ENCODE results near the gene PREB. TPM values are rescaled to one million over a fixed set of nuclear protein-coding genes. Genes with fewer than 3 reads are reported as not detected.

PREB gene
- total RNA-seq, 4 donors from 2014 or later = 39.9 to 64.7 (median 48.3) TPM

DNA sequence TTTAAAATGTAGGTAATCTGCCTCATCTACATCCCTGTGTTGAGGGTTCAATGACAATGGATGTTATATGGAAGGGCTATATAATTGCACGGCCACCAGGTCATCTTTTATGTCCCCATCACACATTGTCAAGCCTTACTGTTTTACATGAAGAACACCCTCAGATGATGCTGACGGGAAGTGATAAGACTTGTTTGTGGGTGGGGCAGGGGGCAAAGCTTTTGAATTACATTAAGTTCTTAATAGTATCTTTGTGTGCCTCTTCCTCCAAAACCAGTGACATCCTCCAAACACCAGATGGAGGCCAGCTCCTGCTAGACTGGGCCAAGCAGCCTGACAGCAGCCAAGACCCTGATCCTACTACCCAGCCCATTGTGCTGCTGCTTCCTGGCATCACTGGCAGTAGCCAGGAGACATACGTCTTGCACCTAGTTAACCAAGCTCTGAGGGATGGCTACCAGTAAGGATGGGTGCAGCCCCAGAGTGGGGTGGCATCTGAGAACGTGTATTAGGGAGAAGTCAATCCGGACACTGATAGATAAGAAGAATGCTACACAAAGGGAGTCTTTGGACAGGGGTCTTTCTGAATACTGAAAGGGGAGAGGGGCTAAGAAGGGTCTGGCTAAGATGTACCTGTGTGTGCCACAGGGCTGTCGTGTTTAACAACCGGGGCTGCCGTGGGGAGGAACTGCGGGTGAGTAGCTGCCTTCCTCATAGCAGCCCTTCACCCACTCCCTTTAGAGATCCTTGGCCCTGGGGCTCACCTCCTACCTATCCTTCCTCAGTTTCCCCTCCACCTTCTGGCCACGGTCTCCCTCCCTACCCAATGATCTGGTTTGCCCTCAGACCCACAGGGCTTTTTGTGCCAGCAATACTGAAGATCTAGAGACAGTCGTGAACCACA, 5.5 kb downstream of the PREB start:
- Histone ChIP-seq H3K36me3 (peaks cover 24 to 39% (median 34%) of the 10 kb centered on the region in 4 donors), H3K4me1 (peaks cover 11 to 24% (median 19%) of the 10 kb centered on the region in 4 donors), H3K9me3 (no peaks in the 10 kb centered on the region), H3K27me3 (no peaks in the 10 kb centered on the region), H3K27ac (replicated peaks in 1 of 4) (no peak overlapping the region), H3K4me3 (no peak overlapping the region)
- DNase-seq (ENCODE audit: extremely low spot score) = no peak
- intact Hi-C loops (cut with DNase I) = no loop called here
- TF ChIP-seq, protein P1, sequence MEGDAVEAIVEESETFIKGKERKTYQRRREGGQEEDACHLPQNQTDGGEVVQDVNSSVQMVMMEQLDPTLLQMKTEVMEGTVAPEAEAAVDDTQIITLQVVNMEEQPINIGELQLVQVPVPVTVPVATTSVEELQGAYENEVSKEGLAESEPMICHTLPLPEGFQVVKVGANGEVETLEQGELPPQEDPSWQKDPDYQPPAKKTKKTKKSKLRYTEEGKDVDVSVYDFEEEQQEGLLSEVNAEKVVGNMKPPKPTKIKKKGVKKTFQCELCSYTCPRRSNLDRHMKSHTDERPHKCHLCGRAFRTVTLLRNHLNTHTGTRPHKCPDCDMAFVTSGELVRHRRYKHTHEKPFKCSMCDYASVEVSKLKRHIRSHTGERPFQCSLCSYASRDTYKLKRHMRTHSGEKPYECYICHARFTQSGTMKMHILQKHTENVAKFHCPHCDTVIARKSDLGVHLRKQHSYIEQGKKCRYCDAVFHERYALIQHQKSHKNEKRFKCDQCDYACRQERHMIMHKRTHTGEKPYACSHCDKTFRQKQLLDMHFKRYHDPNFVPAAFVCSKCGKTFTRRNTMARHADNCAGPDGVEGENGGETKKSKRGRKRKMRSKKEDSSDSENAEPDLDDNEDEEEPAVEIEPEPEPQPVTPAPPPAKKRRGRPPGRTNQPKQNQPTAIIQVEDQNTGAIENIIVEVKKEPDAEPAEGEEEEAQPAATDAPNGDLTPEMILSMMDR (IDR thresholded peaks at IDR 0.05) = no peak
- TF ChIP-seq POLR2A (IDR thresholded peaks at IDR 0.05; ENCODE audit: low read depth) = no peak
- TF ChIP-seq EP300 (IDR thresholded peaks at IDR 0.05) = no peak
- TF ChIP-seq POLR2AphosphoS5 (IDR thresholded peaks at IDR 0.05) = no peak
- WGBS = 80% methylated on average over 11 of the region's 11 CpGs

DNA sequence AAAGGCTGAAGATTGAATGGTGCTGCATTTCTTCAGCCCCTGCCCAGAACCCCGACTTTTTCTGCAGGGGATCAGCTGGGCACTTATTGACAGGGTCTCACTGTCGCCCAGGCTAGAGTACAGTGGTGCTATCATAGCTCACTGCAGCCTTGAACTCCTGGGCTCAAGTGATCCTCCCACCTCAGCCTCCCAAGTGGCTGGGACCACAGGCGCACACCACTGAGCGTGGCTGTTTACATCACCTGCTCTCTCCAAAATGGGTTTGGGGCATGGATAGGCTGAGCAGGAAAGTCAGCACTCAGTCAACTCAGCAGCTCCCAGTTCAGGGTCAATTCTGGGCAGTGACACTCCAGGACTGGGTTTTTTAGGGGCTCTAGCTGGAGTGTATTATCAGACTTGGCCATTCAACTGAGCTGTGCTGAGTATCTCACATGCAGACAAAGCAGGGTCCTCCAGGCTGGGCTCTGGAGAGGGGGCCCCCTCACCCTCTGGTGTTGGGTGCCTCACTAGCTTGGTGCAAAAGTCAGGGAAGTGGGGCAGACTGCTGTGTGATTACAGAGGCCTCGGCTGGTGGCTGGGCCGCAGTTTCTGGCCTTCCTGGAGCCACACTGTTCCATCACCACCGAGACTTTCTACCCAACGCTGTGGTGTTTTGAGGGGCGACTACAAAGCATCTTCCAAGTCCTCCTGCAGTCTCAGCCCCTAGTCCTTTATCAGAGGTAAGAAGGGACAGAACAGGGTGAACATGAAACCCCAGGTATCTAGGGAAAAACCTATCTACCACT, 6.4 kb downstream of the PREB start:
- H3K4me1 ChIP-seq = peaks cover 5 to 21% (median 18%) of the 10 kb centered on the region in 4 donors

DNA sequence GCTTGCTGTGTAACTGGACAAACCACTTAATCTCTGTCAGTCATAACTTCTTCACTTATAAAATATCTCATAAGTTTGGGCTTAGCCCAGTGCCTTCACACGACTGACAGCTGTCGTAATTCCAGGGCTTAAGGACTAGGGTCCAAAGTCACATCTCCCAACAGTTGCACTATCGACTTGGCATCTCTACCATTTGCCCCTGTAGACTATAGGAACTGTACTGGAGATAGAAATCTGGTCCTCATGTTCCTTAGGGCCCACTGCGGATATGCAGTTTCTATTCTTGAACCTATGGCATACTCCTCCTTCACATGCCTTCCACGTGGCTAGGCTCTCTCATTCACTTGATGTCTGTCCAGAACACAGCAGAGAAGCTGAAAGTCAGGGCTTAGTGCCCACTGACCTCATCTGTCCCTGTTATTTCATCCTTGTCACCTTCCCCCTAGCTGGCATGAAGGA, 8.2 kb downstream of the PREB start:
- H3K4me1 ChIP-seq = peaks cover 3 to 12% (median 11%) of the 10 kb centered on the region in 4 donors
- no peak overlapping the region for H3K4me3 ChIP-seq
- H3K27ac ChIP-seq (replicated peaks in 1 of 4) = no peak overlapping the region
- H3K36me3 ChIP-seq = peaks cover 10 to 24% (median 19%) of the 10 kb centered on the region in 4 donors
- H3K9me3 ChIP-seq = no peaks in the 10 kb centered on the region
- 65% methylated on average over 5 of the region's 5 CpGs for WGBS
- DNase-seq (ENCODE audit: extremely low spot score) = no peak
- TF ChIP-seq POLR2AphosphoS5 (IDR thresholded peaks at IDR 0.05) (no peak), EP300 (IDR thresholded peaks at IDR 0.05) (no peak), POLR2A (IDR thresholded peaks at IDR 0.05; ENCODE audit: low read depth) (no peak)
- intact Hi-C loops (cut with DNase I) = no loop called here
- H3K27me3 ChIP-seq = no peaks in the 10 kb centered on the region

More for the DNA sequence above, 6.4 kb downstream of the PREB start:
- no peaks in the 10 kb centered on the region for H3K27me3 ChIP-seq
- no peak for TF ChIP-seq POLR2A (IDR thresholded peaks at IDR 0.05; ENCODE audit: low read depth)
- TF ChIP-seq POLR2AphosphoS5 (IDR thresholded peaks at IDR 0.05) = no peak
- TF ChIP-seq, protein P1 (IDR thresholded peaks at IDR 0.05) = no peak
- no peak for TF ChIP-seq EP300 (IDR thresholded peaks at IDR 0.05)
- no peaks in the 10 kb centered on the region for H3K9me3 ChIP-seq
- H3K4me3 ChIP-seq = no peak overlapping the region
- intact Hi-C loops (cut with DNase I) = no loop called here
- no peak overlapping the region for H3K27ac ChIP-seq (replicated peaks in 1 of 4)
- peaks cover 24 to 39% (median 34%) of the 10 kb centered on the region in 4 donors for H3K36me3 ChIP-seq
- 89% methylated on average over 7 of the region's 9 CpGs for WGBS
- no peak for DNase-seq (ENCODE audit: extremely low spot score)

DNA sequence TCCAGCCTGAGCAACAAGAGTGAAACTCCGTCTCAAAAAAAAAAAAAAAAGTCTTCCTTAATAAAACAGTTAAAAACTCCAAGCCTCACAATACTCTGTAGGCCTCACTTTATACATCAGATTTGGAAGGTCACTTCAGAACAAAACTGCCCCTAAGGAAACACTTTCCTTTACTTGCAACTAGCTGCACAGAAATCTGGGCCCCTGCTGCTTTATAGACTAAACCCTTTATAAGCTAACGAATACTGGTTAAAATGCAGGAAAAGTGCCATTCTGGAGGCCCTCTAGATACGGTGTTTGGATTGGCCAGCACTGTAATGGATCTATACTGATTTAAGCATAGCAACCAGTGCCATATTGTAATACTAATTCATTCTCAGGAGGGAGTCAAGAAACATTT, 9.3 kb downstream of the PREB start:
- intact Hi-C loops (cut with DNase I) = no loop called here
- H3K9me3 ChIP-seq = no peaks in the 10 kb centered on the region
- peaks cover 0 to 12% (median 7%) of the 10 kb centered on the region in 4 donors for H3K36me3 ChIP-seq
- no peak for DNase-seq (ENCODE audit: extremely low spot score)
- TF ChIP-seq POLR2A (IDR thresholded peaks at IDR 0.05; ENCODE audit: low read depth) (no peak), EP300 (IDR thresholded peaks at IDR 0.05) (no peak), POLR2AphosphoS5 (IDR thresholded peaks at IDR 0.05) (no peak)
- TF ChIP-seq, protein P1 (IDR thresholded peaks at IDR 0.05) = no peak
- no peaks in the 10 kb centered on the region for H3K27me3 ChIP-seq
- no peak overlapping the region for H3K4me3 ChIP-seq
- WGBS = 93% methylated on average over 3 of the region's 3 CpGs
- H3K27ac ChIP-seq (replicated peaks in 1 of 4) = no peak overlapping the region
- peaks cover 3 to 12% (median 11%) of the 10 kb centered on the region in 4 donors for H3K4me1 ChIP-seq

Measured in esophagus muscularis mucosa (tissue), 4 donors.